Epithelial cell of prostate (primary cell): ENCODE measurements around the gene PRM1.

Experiments
- DNase-seq: peaks from one replicate; pipeline ENCODE4 v3.0.0-alpha.2; 2011; ENCODE audit warnings: low read depth, low spot score
- H3K27ac ChIP-seq: fragments of 450-650 bp; 2 replicates; pipeline ENCODE4 v1.5.1; 2017; ENCODE audit warnings: mild to moderate bottlenecking

The PRM1 gene, protein sequence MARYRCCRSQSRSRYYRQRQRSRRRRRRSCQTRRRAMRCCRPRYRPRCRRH

GRCh38 chr16:11280616-11281522 is at the start of gene PRM1:
Gene PRM1 (minus strand): TSS chr16:11281330. CDS start chr16:11281238, 92 bp downstream.
- no peak for DNase-seq
- no peak within 1 kb of the TSS for H3K27ac ChIP-seq

DNA sequence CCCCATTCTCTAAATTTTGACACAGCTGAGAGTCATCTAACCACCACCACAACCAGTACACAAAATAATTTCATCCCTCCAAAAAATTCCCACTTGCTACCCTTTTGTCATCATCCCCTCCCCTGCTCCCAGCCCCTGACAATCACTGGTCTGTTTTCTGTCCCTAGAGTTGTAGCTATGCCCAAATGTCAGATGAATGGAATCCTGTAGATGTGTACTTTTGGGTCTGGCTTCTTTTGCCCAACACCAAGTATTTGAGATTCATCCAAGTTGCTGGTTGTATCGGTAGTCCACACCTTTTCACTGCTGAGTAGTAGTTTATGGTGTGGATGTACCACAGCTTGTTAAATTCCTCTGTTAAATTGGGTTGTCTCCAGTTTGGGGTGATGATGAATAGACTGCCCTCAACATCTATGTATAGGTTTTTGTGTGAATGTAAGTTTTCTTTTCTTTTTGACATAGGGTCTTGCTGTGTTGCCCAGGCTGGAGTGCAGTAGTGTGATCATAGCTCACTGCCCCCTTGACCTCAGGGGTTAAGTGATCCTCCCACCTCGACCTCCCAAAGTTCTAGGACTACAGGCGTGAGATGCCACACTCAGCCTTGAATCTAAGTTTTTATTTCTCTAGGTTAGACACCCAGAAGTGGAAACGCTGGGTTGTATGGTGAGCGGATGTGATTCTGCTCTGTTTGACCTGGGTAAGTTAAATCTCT is 49.6 kb upstream of the PRM1 start:
- H3K27ac ChIP-seq = no peak overlapping the region
- no peak for DNase-seq

GRCh38 chr16:11329891-11330290 is 48.8 kb upstream of the PRM1 start:
- H3K27ac ChIP-seq = no peak overlapping the region
- no peak for DNase-seq

DNA sequence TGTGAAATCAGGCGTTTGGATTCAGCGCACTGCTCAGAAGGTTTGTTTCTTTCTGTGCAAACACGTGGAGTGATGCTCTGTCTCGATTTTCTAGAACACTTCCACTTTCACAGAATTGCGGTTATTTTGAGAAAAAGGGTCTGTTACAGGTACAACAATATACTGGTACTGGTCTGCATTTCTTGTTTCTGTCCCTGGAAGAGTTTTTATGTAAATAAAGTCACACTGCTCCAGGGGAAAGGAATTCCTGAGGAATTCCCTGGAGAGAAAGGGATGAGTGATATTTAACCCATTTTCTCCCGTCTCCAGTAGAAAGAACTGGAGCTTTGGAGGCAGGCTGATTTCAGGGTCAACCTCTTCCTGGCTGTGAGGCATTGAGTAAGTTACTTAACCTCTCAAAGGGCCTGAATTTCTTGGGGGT is 48.0 kb upstream of the PRM1 start:
- H3K27ac ChIP-seq = no peak overlapping the region
- no peak for DNase-seq

DNA sequence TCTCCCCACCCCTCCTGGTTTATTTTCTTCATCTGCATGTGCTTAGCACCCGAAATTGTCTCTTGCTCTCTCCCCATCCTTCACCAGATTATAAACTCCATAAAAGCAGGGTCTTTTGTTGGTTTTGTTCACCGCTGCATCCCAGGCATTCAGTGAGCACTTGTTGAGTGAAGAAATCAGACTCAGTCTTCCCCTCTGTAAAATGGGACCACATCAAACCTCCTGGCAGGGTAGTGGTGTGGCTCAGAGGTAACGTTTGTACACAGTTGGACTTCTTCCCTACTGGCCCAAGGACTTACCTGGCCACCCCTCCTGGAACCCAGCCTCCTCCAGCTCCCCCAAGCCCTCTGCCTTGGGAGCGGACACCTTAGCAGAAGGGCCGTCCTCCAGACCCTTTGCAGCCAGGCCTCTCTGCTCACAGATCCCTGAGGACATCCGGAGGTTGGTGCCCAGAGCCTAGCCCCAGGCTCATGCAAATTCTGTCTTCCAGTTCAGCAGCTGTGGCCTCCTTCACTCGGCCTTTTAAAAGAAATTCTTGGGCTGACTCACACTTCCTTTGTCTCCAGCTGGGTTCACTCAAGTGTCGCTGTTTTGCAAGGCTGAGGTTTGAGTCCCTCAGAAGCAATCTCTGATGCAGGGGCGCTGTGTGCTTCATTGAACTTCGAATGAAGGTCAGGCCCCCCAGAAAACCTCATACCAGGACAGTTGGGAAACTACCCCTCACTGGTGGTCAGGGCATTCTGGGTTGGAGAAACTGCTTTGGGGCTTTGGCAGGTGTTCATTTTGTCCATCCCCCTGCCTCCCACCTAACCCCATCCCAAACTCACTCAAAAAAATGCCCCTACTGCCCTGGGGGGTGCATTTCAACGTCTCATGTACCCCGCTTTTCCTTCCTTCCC is 47.3 kb upstream of the PRM1 start:
- H3K27ac ChIP-seq = no peak overlapping the region
- DNase-seq = no peak

- no peak for DNase-seq
Observed at GRCh38 chr16:11327277-11328171, 46.4 kb upstream of the PRM1 start.

DNA sequence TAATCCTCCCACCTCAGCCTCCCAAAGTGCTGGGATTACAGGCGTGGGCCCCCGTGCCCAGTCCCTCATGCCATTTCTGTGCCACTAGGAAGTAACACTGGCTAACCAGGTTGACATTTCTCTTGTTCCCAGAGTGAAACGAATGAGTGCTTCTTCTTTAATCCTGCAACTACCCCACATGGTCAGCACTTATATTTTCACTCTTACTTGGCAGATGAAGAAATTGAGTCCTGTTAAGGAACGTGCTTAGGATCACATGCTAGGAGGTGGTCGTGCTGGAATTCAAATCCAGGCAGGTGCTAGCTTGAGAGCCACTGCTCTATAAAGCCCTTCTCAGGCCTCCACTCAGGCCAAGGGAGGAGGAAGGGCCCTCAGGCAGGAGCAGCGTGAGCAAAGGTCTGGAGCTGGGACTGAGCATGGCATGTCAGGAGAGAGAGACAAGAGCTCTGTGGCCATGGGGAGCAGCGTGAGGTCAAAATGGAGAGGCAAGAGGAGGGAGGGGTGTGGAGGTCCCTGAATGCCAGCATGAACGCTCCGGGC is 45.7 kb upstream of the PRM1 start:
- no peak for DNase-seq
- no peak overlapping the region for H3K27ac ChIP-seq

More at GRCh38 chr16:11327277-11328171, 46.4 kb upstream of the PRM1 start:
- H3K27ac ChIP-seq = no peak overlapping the region

- no peak overlapping the region for H3K27ac ChIP-seq
Observed at GRCh38 chr16:11326084-11326736, 45.1 kb upstream of the PRM1 start.

DNA sequence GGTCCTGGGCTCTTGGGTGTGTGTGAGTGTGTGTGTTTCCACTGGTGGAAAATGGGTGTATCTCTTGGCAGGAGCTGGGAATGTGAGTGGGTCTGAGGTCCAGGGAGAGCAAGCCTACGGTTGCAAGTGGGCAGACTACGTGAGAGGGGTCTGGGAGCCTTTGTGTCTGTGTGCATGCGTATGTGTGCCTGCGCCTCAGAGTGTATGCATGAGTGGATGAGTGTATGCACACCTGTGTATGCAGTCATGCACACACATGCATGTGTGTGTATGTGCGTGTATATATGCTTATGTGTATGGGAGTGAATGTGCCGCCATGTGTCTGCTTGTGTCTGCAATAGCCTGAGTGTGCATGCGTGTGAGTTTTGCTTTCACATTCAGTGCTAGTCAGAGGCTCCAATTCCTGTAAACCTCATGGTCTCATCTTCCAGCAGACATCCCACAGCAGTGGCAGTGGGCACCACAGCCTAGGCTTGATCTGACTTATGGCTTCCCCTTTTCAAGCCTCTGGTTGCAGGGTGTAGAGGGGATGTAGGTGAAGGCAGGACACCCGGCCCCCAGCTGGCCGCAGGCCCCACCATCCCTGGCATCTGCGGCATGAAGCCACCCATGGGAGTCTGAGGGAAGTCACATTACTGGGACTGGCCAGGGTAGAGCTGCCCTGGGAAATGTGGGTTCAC is 44.4 kb upstream of the PRM1 start:
- DNase-seq = no peak
- H3K27ac ChIP-seq = no peak overlapping the region

More at GRCh38 chr16:11326084-11326736, 45.1 kb upstream of the PRM1 start:
- no peak for DNase-seq

DNA sequence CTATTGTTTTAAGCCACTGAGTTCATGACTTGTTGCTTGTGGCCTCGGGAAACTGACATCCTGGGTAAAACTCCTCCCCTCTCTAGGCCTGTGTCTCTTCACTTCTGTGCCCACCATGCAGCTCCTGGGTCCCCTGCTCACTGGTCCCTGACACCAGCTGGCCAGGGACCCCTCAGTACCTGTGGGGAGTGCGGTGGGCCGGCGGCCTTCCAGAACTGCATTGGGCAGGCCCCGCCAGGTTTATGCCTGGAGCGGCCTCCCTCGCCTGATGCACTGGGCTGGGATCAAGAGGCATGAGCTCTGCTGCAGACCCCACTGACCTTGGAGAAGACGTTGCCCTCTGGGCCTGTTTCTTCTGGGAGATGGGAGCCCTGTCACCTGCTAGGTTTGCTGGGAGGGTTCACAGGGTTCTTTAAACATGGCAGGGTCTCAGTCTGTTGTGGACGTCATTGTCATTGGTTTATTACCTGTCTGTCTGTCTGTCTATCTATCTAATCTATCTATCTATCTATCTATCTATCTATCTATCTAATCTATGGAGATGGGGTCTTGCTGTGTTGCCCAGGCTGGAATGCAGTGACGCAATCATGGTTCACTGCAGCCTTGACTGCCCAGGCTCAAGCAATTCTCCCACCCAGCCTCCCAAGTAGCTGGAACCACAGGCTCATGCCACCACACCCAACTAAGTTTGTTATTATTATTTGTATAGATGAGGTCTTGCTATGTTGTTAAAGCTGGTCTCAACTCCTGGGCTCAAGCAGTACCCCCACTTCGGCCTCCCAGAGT is 42.6 kb upstream of the PRM1 start:
- H3K27ac ChIP-seq = no peak overlapping the region
- DNase-seq = no peak

DNA sequence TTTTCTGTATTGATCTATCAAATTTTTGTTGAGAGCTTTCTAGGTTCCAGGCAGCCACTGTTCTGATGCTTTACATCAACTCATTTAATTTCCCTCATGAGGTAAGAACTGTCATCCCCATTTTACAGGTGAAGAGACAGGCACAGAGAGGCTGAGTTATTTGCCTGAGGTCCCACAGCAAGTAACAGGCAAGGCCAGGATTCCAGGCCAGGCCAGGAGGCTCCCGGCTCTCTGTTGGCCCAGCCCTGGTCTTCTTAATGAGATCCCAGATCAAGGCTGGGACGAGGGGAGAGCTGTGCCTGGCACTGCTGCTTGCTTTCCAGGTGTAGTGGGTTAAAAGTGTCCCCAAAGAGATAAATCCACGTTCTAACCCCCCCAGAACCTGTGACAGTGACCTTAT is 41.7 kb upstream of the PRM1 start:
- DNase-seq = no peak
- no peak overlapping the region for H3K27ac ChIP-seq

GRCh38 chr16:11321662-11322061 is 40.5 kb upstream of the PRM1 start:
- H3K27ac ChIP-seq = no peak overlapping the region
- no peak for DNase-seq

DNA sequence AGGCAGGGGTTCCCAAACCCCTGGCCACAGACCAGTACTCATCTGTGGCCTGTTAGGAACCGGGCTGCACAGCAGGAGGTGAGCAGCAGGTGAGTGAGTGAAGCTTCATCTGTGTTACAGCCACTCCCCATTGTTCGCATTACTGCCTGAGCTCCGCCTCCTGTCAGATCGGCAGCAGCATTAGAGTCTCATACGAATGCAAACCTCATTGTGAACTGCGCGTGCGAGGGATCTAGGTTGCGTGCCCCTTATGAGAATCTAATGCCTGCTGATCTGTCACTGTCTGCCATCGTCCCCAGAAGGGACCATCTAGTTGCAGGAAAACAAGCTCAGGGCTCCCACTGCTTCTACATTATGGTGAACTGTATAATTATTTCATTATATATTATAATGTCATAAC is 39.0 kb upstream of the PRM1 start:
- no peak overlapping the region for H3K27ac ChIP-seq

GRCh38 chr16:11319529-11320146 is 38.5 kb upstream of the PRM1 start:
- no peak for DNase-seq

More for the DNA sequence above, 39.0 kb upstream of the PRM1 start:
- DNase-seq = no peak

GRCh38 chr16:11318817-11319216 is 37.7 kb upstream of the PRM1 start:
- no peak for DNase-seq

More at GRCh38 chr16:11319529-11320146, 38.5 kb upstream of the PRM1 start:
- no peak overlapping the region for H3K27ac ChIP-seq

GRCh38 chr16:11316331-11317015 is 35.3 kb upstream of the PRM1 start:
- H3K27ac ChIP-seq = no peak overlapping the region
- DNase-seq = no peak

More at GRCh38 chr16:11318817-11319216, 37.7 kb upstream of the PRM1 start:
- no peak overlapping the region for H3K27ac ChIP-seq
